OCI-LY3 (cell line): Measurements from ENCODE around the gene LRRN2.

Experiments used
- H2AFZ ChIP-seq: fragments of 200-600, 300-600 bp; shearing (Covaris generic); 2 replicates; pipeline ENCODE4 v1.6.0; 2014; ENCODE audit warnings: antibody characterized with exemption, low read depth, low read length
- H3K27ac ChIP-seq: fragments of 200-600, 300-600 bp; sonication (generic); 2 replicates; pipeline ENCODE4 v1.5.1; 2014; ENCODE audit warnings: mild to moderate bottlenecking, low read length, moderate library complexity, mixed read lengths
- H3K27me3 ChIP-seq: fragments of 200-600, 300-600 bp; sonication (generic); 2 replicates; pipeline ENCODE4 v1.6.1; 2014; ENCODE audit warnings: low read depth, low read length, mixed read lengths
- H3K36me3 ChIP-seq: fragments of 200-600, 300-600 bp; sonication (generic); replicated peaks from 2 replicates; pipeline ENCODE3; 2014; ENCODE audit warnings: low read depth, low read length, mixed read lengths
- H3K4me1 ChIP-seq: fragments of 300-600, 200-600 bp; sonication (generic); 2 replicates; pipeline ENCODE4 v1.6.1; 2014; ENCODE audit warnings: low read length, mixed read lengths
- H3K4me2 ChIP-seq: fragments of 200-600, 300-600 bp; sonication (generic); 2 replicates; pipeline ENCODE4 v1.6.1; 2014; ENCODE audit warnings: low read length, mixed read lengths
- H3K4me3 ChIP-seq: fragments of 300-600, 200-600 bp; sonication (generic); 2 replicates; pipeline ENCODE4 v1.5.1; 2014; ENCODE audit warnings: antibody characterized with exemption, mild to moderate bottlenecking, low read length, moderate library complexity
- H3K79me2 ChIP-seq: fragments of 300-600, 200-600 bp; shearing (Covaris generic); 2 replicates; pipeline ENCODE4 v1.6.1; 2014; ENCODE audit warnings: mild to moderate bottlenecking, low read length, mixed read lengths
- H3K9ac ChIP-seq: fragments of 300-600, 200-600 bp; shearing (Covaris generic); 2 replicates; pipeline ENCODE4 v1.6.0; 2014; ENCODE audit warnings: mild to moderate bottlenecking, low read length, moderate library complexity
- H3K9me3 ChIP-seq: fragments of 200-600, 300-600 bp; shearing (Covaris generic); 2 replicates; pipeline ENCODE4 v1.6.1; 2014; ENCODE audit warnings: low read length, mixed read lengths; ENCODE audit not compliant: insufficient read depth
- H4K20me1 ChIP-seq: fragments of 200-600, 300-600 bp; sonication (generic); 2 replicates; pipeline ENCODE4 v1.6.1; 2016; ENCODE audit warnings: low read length, mixed read lengths; ENCODE audit not compliant: insufficient read depth
- CTCF ChIP-seq: fragments of 200-600, 300-600 bp; sonication (generic); IDR thresholded peaks from 2 replicates; pipeline ENCODE4 v1.5.1; 2014; ENCODE audit warnings: antibody characterized with exemption, low read length, low read depth
- EZH2phosphoT487 ChIP-seq: fragments of 200-600 bp; shearing (Covaris generic); IDR thresholded peaks from 2 replicates; pipeline ENCODE4 v1.6.1; 2018; ENCODE audit warnings: antibody characterized with exemption, mixed run types, low read depth

The LRRN2 gene

GRCh38 chr1:204701229-204701628, 15.7 kb upstream of the LRRN2 start:
- Histone ChIP-seq H3K4me1 (no peaks in the 10 kb centered on the region), H3K27me3 (peaks cover 25% of the 10 kb centered on the region; the same call in 1 of the 2 replicates), H3K4me3 (no peak overlapping the region), H3K79me2 (no peaks in the 10 kb centered on the region), H3K9ac (no peak overlapping the region), H3K4me2 (no peak overlapping the region), H3K27ac (no peak overlapping the region), H3K36me3 (no peaks in the 10 kb centered on the region), H4K20me1 (no peaks in the 10 kb centered on the region), H3K9me3 (no peaks in the 10 kb centered on the region), H2AFZ (no peak overlapping the region)
- TF ChIP-seq CTCF (no peak), EZH2phosphoT487 (no peak)

- H3K79me2 ChIP-seq, result no peaks in the 10 kb centered on the region
- H3K27ac ChIP-seq, result no peak overlapping the region
- H3K9ac ChIP-seq, result no peak overlapping the region
- H3K36me3 ChIP-seq, result no peaks in the 10 kb centered on the region
- no peaks in the 10 kb centered on the region for H3K4me1 ChIP-seq
- H3K4me3 ChIP-seq, result no peak overlapping the region
- H3K27me3 ChIP-seq, result peaks cover 18% of the 10 kb centered on the region; the same call in 1 of the 2 replicates
- H3K9me3 ChIP-seq, result no peaks in the 10 kb centered on the region
- H2AFZ ChIP-seq, result no peak overlapping the region
- H3K4me2 ChIP-seq, result no peak overlapping the region
- H4K20me1 ChIP-seq, result no peaks in the 10 kb centered on the region
- TF ChIP-seq CTCF (no peak), EZH2phosphoT487 (no peak)
Measured at GRCh38 chr1:204697893-204698292, 12.4 kb upstream of the LRRN2 start.

GRCh38 chr1:204696606-204697005, 11.1 kb upstream of the LRRN2 start:
- no peaks in the 10 kb centered on the region for H3K36me3 ChIP-seq
- peaks cover 11% of the 10 kb centered on the region; the same call in 1 of the 2 replicates for H3K27me3 ChIP-seq
- H3K27ac ChIP-seq, result no peak overlapping the region
- H3K4me2 ChIP-seq, result no peak overlapping the region
- H2AFZ ChIP-seq, result no peak overlapping the region
- H4K20me1 ChIP-seq, result no peaks in the 10 kb centered on the region
- no peak for TF ChIP-seq CTCF
- TF ChIP-seq EZH2phosphoT487, result no peak
- H3K9me3 ChIP-seq, result no peaks in the 10 kb centered on the region
- H3K4me3 ChIP-seq, result no peak overlapping the region
- H3K9ac ChIP-seq, result no peak overlapping the region
- no peaks in the 10 kb centered on the region for H3K79me2 ChIP-seq
- peaks cover 5% of the 10 kb centered on the region for H3K4me1 ChIP-seq

GRCh38 chr1:204695692-204696091, 10.2 kb upstream of the LRRN2 start:
- Histone ChIP-seq H3K4me1 (peaks cover 9% of the 10 kb centered on the region), H3K27ac (no peak overlapping the region), H3K4me3 (no peak overlapping the region), H3K4me2 (no peak overlapping the region), H3K36me3 (no peaks in the 10 kb centered on the region), H3K27me3 (0 out of 2 replicates have a peak, but pooled peaks cover 11% of the 10 kb centered on the region), H3K9me3 (no peaks in the 10 kb centered on the region), H3K79me2 (no peaks in the 10 kb centered on the region), H4K20me1 (no peaks in the 10 kb centered on the region), H3K9ac (no peak overlapping the region), H2AFZ (no peak overlapping the region)
- TF ChIP-seq EZH2phosphoT487 (no peak), CTCF (no peak)
